T-helper 22 cell (primary cell): ENCODE measurements around the gene KCNMA1.
"Not testable (repeated sequence)": the region's sequence is repeated elsewhere in the genome, so short reads cannot be mapped to it uniquely, and the experiment has no call there.

Experiments
- DNase-seq: peaks from one replicate; pipeline ENCODE4 v3.0.0-alpha.2; 2020; ENCODE audit warnings: low read depth

Gene KCNMA1

GRCh38 chr10:77368006-77368405 is 269.6 kb downstream of the KCNMA1 start:
- DNase-seq = no peak

- DNase-seq = no peak
Observed at GRCh38 chr10:77363210-77363609, 274.4 kb downstream of the KCNMA1 start.

- no peak for DNase-seq
Observed at GRCh38 chr10:77361831-77362230, 275.8 kb downstream of the KCNMA1 start.

GRCh38 chr10:77361426-77361825 is 276.2 kb downstream of the KCNMA1 start:
- no peak for DNase-seq

- DNase-seq = no peak
Observed at GRCh38 chr10:77360835-77361234, 276.8 kb downstream of the KCNMA1 start.

- DNase-seq = no peak
Observed at GRCh38 chr10:77359950-77360520, 277.6 kb downstream of the KCNMA1 start.

- DNase-seq = no peak
Observed at GRCh38 chr10:77359287-77359691, 278.3 kb downstream of the KCNMA1 start.

GRCh38 chr10:77358656-77359055 is 279.0 kb downstream of the KCNMA1 start:
- no peak for DNase-seq

- no peak for DNase-seq
Observed at GRCh38 chr10:77357611-77358310, 279.8 kb downstream of the KCNMA1 start.

GRCh38 chr10:77357185-77357584 is 280.4 kb downstream of the KCNMA1 start:
- DNase-seq = no peak

- DNase-seq = no peak
Observed at GRCh38 chr10:77355844-77356243, 281.8 kb downstream of the KCNMA1 start.

- DNase-seq = no peak
Observed at GRCh38 chr10:77351386-77351785, 286.2 kb downstream of the KCNMA1 start.

GRCh38 chr10:77350711-77351119 is 286.9 kb downstream of the KCNMA1 start:
- DNase-seq = no peak

- DNase-seq = no peak
Observed at GRCh38 chr10:77350134-77350533, 287.5 kb downstream of the KCNMA1 start.

- DNase-seq = no peak
Observed at GRCh38 chr10:77349226-77349625, 288.4 kb downstream of the KCNMA1 start.

GRCh38 chr10:77348751-77349150 is 288.9 kb downstream of the KCNMA1 start:
- no peak for DNase-seq

GRCh38 chr10:77348082-77348481 is 289.5 kb downstream of the KCNMA1 start:
- DNase-seq = no peak

GRCh38 chr10:77347052-77347451 is 290.6 kb downstream of the KCNMA1 start:
- no peak for DNase-seq

- DNase-seq = no peak
Observed at GRCh38 chr10:77341055-77341454, 296.6 kb downstream of the KCNMA1 start.

- DNase-seq = not testable (repeated sequence)
Observed at GRCh38 chr10:77339872-77340271, 297.7 kb downstream of the KCNMA1 start.

GRCh38 chr10:77339166-77339565 is 298.4 kb downstream of the KCNMA1 start:
- DNase-seq = no peak

- DNase-seq = no peak
Observed at GRCh38 chr10:77338143-77338542, 299.5 kb downstream of the KCNMA1 start.

GRCh38 chr10:77334501-77334900 is 303.1 kb downstream of the KCNMA1 start:
- no peak for DNase-seq
